ENCODE results near the gene GRIN2D. TPM values are rescaled to one million over a fixed set of nuclear protein-coding genes. Genes with fewer than 3 reads are reported as not detected.

Gene GRIN2D
- total RNA-seq, 4 donors from 2014 or later: 0.07 to 0.27 (median 0.09) TPM; not detected in 1

DNA sequence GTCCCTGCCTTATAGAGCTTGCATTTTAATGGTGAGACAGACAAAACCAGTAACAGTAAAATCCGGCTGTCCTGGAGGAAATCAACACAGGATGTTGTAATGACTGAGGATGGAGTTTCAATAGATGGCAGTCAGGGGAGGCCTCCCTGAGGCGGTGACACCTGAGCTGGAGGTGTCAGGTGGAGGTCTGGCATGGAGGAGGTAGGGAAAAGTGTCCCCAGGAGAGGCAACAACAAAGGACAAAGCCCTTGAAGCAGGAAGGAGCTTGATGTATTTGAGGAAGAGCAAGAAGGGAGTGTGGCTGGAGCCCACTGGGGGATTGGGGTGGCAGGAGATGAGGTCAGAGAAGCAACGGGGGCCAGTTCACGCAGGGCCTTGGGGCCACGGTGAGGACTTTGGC lies 7.8 kb downstream of the GRIN2D start:
- no peak for TF ChIP-seq POLR2A (IDR thresholded peaks at IDR 0.05)
- TF ChIP-seq, protein P1, sequence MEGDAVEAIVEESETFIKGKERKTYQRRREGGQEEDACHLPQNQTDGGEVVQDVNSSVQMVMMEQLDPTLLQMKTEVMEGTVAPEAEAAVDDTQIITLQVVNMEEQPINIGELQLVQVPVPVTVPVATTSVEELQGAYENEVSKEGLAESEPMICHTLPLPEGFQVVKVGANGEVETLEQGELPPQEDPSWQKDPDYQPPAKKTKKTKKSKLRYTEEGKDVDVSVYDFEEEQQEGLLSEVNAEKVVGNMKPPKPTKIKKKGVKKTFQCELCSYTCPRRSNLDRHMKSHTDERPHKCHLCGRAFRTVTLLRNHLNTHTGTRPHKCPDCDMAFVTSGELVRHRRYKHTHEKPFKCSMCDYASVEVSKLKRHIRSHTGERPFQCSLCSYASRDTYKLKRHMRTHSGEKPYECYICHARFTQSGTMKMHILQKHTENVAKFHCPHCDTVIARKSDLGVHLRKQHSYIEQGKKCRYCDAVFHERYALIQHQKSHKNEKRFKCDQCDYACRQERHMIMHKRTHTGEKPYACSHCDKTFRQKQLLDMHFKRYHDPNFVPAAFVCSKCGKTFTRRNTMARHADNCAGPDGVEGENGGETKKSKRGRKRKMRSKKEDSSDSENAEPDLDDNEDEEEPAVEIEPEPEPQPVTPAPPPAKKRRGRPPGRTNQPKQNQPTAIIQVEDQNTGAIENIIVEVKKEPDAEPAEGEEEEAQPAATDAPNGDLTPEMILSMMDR (IDR thresholded peaks at IDR 0.05 in 4 of 5, conservative IDR thresholded peaks at IDR 0.05 in 1 of 5): no peak

GRCh38 chr19:48403606-48404005 lies 10.1 kb downstream of the GRIN2D start:
- ATAC-seq (peak; percentile 50 to 69), DNase-seq (peak in 1 of 2 donors; percentile 37)
- Histone ChIP-seq H3K27me3 (peaks cover 0 to 9% (median 7%) of the 10 kb centered on the region in 3 donors), H3K4me3 (no peak overlapping the region), H3K27ac (no peak overlapping the region), H3K9me3 (no peaks in the 10 kb centered on the region), H3K4me1 (no peaks in the 10 kb centered on the region), H3K36me3 (no peaks in the 10 kb centered on the region)
- TF ChIP-seq, protein P1 (IDR thresholded peaks at IDR 0.05 in 4 of 5, conservative IDR thresholded peaks at IDR 0.05 in 1 of 5): no peak
- no peak for TF ChIP-seq POLR2A (IDR thresholded peaks at IDR 0.05)
- in situ Hi-C loops (cut with MboI; ENCODE audit: low sequenced_read_pairs in 4 of 4): no loop called here
- intact Hi-C loops (cut with DNase I; ENCODE audit: low total_unique reads): no loop called here

More for the DNA sequence above, 7.8 kb downstream of the GRIN2D start:
- no peaks in the 10 kb centered on the region for H3K9me3 ChIP-seq
- no peak overlapping the region for H3K27ac ChIP-seq
- peaks cover 0 to 4% of the 10 kb centered on the region in 2 donors for H3K4me1 ChIP-seq
- no peak for DNase-seq
- H3K27me3 ChIP-seq: peaks cover 19 to 26% (median 19%) of the 10 kb centered on the region in 3 donors
- intact Hi-C loops (cut with DNase I; ENCODE audit: low total_unique reads): no loop called here
- ATAC-seq: no peak
- no peak overlapping the region for H3K4me3 ChIP-seq
- H3K36me3 ChIP-seq: no peaks in the 10 kb centered on the region
- in situ Hi-C loops (cut with MboI; ENCODE audit: low sequenced_read_pairs in 4 of 4): no loop called here

GRCh38 chr19:48405010-48405659 lies 11.7 kb downstream of the GRIN2D start:
- TF ChIP-seq POLR2A (IDR thresholded peaks at IDR 0.05): no peak
- TF ChIP-seq, protein P1 (IDR thresholded peaks at IDR 0.05 in 4 of 5, conservative IDR thresholded peaks at IDR 0.05 in 1 of 5): no peak
- H3K4me1 ChIP-seq: no peaks in the 10 kb centered on the region
- no peaks in the 10 kb centered on the region for H3K36me3 ChIP-seq
- ATAC-seq (no peak), DNase-seq (no peak)
- intact Hi-C loops (cut with DNase I; ENCODE audit: low total_unique reads): no loop called here
- H3K27me3 ChIP-seq: peaks cover 0 to 9% (median 0%) of the 10 kb centered on the region in 3 donors
- H3K4me3 ChIP-seq: no peak overlapping the region
- H3K27ac ChIP-seq: no peak overlapping the region
- no peaks in the 10 kb centered on the region for H3K9me3 ChIP-seq
- in situ Hi-C loops (cut with MboI; ENCODE audit: low sequenced_read_pairs in 4 of 4): no loop called here

GRCh38 chr19:48405850-48406249 lies 12.4 kb downstream of the GRIN2D start:
- Histone ChIP-seq H3K36me3 (no peaks in the 10 kb centered on the region), H3K9me3 (no peaks in the 10 kb centered on the region), H3K27ac (no peak overlapping the region), H3K27me3 (peaks cover 0 to 9% (median 4%) of the 10 kb centered on the region in 3 donors), H3K4me3 (no peak overlapping the region), H3K4me1 (no peaks in the 10 kb centered on the region)
- no peak for ATAC-seq
- no peak for DNase-seq
- in situ Hi-C loops (cut with MboI; ENCODE audit: low sequenced_read_pairs in 4 of 4): no loop called here
- TF ChIP-seq, protein P1 (IDR thresholded peaks at IDR 0.05 in 4 of 5, conservative IDR thresholded peaks at IDR 0.05 in 1 of 5): no peak
- no peak for TF ChIP-seq POLR2A (IDR thresholded peaks at IDR 0.05)
- intact Hi-C loops (cut with DNase I; ENCODE audit: low total_unique reads): no loop called here

Data from gastrocnemius medialis (tissue), 4 donors.